GM19351 (cell line): ENCODE results near the gene FASN.

ENCODE experiments used
- ATAC-seq: cut with Tn5 transposase; IDR thresholded peaks from one replicate; pipeline ENCODE4 v1.9.1; 2021; ENCODE audit warnings: mild to moderate bottlenecking, moderate library complexity; ENCODE audit not compliant: unreplicated experiment

FASN gene

DNA sequence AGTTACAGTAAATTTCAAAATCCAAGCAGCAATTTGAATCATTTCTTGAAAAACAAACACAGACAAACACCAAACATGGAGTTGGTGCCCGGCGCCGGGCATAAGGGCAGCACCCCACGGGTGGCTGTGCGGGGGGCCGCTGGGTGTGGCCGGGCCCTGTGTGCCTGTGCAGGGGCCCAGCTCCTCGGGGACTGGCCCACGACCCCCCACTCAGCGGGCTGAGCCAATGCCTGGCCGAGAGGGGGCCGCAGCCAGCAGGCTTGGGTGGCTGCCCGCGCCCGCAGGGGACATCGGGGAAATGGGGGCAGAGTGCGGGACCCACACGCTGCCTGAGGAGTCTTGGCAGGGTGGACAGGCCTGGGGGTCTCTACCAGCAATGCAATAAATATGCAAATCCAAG is 19.6 kb downstream of the FASN start:
- ATAC-seq = no peak

DNA sequence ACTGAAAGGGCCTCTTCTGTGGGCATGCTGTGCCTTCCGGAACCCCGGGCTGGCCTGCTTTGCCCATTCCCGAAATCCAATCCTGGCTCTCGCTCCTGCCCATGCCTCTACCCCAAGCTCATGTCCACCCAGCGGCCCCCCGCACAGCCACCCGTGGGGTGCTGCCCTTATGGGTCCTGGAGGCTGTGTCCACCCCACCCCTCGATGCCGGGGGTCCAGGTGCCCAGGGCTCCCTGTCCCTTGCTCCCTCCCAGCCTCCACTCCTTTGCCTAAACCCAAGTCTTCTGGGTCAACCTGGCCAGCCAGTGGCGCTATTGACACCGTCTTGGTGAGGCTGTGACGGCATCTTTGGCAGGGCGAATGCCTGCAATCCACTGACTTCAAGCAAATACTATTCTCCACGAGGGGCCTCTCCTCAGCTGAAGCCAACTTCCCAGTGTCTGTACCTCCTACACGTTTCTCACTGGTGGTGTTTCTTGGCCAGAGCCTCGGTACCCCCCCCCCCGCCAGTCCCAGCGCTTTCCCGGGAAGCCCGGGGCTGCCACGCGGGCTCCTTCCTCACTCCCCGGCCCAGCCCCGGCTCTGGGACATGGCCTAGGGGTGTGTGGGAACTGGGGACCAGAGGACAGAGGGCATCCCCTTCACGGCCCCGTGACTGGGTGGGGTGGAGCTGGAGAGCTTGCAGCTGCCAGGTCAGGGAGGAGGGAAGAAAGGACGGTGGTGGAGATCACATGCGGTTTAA is 20.2 kb downstream of the FASN start:
- ATAC-seq = no peak

DNA sequence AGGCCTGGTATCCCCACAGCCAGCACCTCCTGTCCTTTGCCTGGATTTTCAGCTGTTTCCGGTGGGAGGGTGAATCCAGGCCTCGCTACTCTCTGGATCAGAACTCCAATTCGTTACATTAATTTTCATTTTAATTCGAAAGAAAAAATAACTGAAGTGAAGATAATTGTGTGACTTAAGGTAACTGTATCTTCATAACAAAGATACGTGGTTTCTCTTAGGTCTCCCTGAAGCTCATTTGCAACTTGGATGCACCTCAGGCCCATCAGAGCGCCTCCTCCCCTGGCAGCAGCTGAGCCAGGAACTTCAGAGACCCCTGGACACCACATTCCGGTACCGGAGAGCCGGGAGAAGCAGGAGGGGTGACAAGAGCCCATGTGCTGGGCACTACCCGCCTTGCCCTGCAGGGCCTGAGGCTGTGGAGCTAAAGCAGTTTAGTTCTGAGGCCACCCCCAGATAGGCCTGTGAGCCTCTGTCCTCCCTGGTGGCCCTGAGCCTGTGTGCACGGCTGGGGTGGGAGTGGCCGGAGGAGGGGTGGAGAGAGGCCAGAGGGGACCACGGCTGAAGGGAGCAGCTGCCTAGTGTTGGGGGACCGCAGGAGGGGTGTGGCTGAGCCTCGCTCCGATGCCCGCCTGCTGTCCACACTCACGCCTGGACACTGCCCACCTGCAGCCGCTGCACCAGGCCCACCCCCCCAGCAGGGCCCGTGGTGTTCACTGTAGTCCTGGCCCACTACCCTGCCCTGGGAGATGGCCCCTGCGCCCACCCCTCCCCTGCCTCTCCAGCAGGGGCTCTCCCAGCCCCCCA is 21.0 kb downstream of the FASN start:
- ATAC-seq = no peak

DNA sequence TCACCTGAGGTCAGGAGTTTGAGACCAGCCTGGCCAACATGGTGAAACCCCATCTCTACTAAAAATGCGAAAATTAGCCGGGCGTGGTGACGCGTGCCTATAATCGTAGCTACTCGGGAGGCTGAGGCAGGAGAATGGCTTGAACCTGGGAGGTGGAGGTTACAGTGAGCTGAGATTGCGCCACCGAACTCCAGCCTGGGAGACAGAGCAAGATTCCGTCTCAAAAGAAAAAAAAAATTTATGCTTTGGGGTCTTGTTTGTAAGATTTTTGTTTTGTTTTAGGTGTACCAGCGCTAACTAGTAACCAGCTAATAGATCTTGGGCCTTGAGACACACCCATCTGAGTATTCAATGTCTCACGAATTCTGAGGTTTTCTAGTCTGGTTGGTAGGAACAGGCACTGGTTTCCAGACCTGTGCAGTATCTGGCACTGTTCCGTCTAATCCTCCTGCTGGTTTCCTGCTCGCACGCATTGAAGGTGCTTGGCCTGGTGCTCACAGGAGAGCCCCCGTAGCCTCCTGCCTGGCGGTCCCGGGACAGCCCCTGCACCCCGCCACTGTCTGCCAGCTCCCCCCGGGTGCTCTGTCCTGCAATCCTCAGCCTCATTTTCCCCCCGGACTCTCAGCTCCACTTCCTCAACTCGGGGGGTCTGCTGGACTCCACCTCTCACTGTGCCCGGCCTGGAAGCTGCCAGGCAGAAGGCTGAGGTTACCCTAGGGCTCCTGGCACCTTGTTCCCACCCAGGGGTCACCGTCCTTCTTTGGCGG is 21.8 kb downstream of the FASN start:
- ATAC-seq = no peak

DNA sequence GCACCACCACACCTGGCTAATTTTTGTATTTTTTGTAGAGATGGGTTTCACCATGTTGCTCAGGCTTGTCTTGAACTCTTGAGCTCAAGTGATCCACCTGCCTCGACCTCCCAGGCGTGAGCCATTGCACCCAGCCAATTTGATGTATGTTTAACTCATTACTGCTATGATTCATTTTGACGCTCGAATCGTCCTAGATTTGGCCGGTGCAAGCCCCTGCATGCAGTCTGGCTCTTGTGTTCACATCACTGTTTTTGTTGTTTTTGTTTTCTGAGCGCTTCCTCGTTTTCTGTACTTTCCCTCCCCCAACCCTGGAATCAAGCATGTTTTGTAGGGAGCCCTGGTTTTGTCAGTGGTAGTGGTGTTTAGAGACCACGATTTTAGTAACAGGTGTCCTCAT is 24.6 kb downstream of the FASN start:
- no peak for ATAC-seq

DNA sequence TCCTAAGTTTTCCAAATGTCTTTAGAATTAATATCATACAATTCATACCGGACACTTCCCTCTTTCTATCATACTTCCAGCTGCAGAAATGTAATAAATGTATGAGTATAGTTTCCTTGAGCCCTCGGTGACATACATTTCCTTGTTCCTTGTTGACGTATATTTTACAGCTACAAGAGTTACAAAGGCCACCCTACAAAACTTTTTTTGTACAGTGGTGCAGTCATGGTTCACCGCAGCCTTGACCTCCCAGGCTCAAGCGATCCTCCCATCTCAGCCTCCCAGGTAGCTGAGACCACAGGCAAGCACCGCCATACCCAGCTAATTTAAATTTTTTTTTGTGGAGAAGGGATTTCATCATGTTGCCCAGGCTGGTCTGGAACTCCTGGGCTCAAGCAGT is 25.2 kb downstream of the FASN start:
- no peak for ATAC-seq

DNA sequence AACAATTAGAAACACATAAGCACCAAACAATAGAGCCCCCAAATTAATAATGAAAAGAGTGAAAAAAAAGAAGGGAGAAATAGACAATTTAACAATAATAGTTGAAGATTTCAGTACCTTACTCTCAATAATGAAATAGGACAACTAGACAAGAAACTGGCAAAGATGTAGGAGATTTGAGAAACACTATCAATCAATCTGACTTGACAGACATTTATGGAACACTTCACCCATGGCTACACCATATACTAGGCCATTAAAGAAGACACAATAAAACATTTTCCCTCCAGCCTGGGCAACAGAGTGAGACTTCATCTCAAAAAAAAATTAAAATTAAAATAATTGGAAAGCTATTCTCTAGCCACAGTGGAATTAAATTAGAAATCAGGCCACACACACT is 27.4 kb downstream of the FASN start:
- no peak for ATAC-seq

DNA sequence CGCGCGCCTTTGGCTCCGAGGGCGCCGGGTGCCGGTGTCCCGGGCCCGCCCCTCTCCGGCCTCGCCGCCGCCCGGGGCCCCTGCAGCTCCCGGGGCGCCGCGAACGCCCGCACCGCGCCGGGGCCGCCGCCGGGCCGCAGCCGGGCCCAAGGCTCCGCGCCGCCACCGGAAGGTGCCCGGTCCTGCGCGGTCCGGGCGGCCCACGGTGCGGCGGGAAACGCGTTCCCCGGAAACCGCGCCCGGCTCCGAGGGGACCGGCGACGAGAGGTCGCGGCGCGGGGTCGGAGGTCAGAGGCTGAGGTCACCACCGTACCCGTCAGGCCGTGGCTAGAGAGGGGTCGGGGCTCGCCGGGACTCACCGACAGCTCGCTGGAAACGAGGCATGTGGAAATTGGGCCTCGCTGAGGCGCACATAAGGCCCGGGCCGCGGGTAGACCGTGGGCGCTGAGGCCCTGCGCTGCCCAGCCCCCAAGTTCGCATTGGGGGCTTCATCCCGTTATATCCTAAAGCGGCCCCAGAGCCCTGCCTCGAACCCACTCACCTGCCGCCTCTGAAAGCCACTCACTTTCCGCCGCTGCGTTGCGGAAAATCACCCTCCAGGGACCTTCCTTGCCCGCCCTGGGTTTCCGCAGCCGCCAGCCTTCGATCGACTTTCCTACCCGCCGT is 32.3 kb downstream of the FASN start, which contains the start of gene DUS1L:
Gene DUS1L, minus strand, starts transcription at position 167 of the 666 bp plus-strand sequence. CDS start 745 bp downstream, outside the sequence.
- peak; percentile 53 for ATAC-seq

DNA sequence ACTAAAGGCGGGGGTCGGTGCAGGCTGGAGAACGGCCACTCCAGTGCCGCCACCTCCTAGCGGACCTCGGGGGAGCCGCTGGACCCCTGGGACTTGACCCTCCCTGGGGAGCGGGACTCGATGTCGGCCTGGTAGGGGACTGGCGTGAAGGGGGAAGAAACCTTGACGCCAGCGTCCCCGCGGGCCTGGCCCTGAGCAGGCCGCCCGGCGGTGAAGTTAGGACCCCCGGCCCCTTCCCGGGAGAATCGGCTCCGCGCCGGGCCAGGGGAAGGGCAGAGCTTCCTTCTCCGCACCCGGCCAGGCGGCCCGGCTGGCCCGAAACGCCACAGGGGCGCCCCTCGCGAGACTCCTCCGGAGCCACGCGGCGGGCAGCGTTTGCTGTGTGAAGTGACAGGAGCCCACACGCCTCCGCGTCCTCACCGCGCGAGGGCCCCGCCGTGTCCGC is 32.8 kb downstream of the FASN start:
- peak; percentile 28 for ATAC-seq

DNA sequence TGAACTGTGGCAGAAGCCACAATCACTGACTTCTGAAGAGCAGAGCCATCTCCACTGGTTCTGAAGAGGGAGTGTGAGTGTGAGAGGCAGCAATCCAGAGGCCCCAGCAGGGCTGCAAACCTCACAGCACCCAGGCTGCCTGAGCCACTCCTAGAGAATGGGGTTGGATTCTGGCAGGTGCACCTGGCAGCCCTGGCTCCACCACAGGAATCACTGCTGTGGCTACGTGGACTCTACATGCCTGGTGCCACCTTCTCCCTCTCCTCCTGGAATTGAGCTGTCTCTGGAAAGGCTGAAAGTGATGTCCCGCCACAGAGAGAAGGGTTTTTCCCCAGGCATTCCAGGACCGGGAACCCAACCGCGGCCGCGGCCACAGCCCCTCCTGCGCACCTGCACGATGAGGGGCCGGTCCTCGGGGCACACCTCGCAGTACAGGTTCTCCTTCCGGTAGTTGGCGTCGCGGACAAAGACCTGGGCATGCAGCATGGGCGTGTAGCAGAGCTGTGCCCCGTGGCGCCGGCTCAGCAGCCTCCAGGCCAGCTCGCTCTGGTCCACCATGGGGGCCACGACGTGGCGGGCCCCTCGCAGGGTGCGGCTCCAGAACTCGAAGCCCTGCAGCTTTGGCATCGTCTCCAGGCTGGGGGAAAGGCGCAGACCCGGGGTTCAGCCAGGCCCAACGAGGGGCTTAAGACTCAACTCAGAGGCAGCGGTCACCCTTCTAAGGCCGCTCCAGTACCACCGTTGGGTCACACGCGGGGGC is 33.4 kb downstream of the FASN start:
- no peak for ATAC-seq

DNA sequence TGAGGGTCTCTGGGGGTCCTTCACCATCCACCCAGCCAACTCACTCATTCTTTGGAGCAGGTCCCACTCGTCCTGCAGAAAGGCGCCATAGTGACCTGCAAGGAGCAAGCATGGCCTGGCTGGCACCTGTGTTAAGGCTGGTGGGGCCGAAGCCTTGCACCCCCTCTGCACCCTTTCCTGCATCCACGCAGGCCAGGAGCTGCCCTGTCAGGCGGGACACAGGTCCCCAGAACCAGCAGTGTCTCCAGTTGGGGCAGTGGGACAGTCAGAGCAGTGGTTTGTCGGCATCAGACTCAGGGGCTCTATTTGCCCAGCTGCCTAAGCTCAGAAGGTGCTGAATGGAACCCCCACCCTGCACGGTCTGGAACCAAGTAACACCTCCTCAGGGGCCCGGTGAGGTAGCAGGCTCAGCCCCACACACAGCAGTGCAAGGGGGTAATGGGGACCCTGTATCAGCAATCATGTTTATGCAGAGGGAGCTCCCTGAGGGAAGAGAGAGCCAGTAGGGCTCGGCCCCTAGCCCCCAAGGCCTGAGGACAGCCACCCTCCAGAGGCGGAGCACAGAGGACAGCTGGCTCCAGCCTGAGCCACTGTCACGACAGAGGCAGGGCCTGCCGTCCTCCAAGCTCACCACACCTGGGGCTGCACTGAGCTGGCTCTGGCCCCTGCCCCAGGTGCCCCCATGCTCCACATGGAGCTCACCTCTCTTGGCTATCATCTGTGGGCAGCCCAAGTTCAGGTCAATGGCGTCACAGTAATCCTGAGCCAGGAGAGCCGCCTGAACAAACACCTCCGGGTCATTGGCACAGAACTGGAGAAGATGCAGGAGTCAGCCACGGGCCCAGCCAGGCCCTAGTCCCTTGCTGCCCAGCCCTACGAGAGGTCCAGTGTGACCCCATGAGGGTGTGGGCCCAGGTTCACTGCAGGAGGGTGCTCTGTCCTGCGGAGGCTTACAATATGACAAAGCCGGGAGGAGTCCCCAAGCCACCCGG is 34.3 kb downstream of the FASN start:
- no peak for ATAC-seq

DNA sequence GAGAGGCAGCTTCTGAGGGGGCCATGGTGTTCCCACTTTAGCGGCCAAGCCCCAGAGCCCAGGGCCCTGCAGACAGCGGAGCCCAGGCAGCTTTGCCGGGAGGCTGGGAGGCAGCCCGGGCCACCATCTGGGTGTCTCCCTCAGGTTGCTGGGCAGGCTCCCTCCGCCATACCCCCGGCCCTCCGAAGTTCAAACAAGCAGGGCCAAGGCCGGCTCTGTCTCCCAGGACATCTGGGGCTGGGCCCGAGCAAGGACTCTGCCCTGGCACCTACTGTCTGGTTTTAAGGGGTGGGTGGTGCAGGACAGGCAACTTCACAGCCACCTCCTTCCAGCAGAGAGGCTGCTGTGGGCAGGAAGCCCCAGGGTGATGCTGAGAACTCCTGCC is 35.1 kb downstream of the FASN start:
- no peak for ATAC-seq

DNA sequence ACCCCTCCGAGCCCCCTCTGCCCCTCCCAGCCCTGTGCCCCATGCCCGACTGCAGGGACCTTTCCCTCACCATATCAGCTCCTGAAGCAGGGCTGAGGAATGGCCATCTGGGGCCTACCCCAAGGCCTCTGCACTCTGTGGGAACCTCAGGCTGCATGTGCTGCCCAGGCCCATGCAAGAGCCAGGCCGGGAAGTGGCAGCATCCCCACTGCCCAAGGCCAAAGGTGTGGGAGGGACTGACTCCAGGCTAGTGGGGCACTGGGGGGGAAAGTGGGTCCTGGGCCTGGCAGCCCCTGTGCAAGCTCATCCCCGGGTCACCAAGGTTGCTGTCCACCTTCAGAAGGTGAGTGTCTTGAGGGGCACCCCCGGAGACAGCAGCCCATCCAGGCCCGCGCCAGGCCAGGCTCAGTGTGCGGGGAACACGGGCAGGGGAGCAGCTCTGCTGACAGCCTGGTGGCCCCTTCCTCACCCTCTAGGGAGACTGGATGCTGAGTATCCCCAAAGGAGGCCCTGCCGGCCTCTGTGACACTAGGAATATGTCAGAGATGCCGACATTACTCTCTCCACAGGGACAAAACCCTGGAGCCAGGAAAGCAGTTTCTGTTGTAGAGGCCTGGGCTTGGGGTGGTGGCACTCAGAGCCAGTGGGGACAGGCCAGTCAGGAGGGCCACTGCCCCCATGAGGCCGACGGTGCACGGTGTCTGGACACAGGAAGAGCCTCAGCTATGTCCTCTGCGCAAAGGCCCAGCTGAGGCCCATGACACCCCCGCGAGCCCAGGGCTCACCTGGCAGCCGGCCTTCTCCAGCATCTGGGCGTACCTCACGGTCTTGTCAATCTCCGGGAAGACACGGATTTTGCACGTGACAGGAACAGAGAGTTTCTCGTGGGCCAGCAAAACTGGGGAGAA is 35.7 kb downstream of the FASN start:
- ATAC-seq = no peak

DNA sequence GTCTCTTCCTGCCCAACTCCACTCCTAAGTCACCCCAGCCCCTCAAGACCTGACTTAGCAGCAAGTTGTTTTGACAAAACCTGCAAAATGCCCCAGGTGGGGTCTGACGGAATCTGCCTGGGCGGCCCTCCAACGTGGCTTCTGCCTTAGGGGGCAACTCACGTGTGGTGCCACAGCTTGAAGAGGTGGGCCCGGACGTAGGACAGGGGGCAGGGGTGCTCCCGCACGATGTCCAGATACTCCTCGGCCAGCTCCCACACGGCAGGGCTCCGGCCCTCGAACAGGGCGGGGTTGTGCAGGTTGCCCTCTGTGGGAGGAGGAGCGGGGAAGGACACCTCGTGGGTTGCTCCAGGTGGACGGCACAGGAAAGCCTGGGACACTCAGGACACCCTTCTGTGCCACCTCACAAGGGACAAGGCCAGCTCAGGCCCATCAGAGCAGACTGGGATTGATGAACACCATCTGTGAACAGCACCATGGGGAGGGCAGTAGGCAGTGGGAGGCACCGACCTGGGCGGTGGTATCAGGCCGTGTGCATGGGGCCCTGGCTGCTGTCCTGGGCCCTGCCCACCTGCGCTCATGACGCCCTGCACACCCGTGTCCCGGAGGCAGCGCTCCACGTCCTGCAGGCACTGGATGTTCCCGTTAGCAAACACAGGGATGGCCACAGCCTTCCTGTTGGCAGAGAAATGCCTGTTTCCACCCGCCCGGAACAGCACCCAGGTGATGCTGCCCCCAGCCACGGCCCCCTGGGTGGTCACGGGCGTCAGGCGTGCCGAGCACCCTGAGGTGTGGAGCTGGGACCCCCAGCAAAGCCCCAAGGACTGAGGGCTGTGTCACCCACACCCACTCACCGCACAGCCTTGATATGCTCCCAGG is 36.8 kb downstream of the FASN start:
- ATAC-seq = no peak

DNA sequence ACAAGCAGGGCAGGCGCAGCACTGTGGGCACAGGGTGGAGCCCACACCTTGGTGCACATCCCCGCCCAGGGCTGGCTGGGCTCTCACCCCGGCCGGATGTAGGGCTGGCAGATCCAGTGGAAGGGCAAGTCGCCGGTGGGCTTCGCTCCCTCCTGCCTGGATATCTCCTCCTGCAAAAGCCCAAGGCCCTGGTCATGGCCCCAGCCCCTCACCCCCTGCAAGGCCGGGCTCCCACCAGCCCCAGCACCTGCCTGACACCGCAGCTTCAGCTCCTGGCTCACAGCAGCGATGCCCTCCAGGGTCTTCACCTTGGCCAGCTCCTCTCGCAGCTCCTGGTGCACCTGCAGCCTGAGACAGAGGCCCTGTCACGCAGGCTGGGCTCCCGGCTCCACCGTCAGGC is 37.4 kb downstream of the FASN start:
- ATAC-seq = no peak

DNA sequence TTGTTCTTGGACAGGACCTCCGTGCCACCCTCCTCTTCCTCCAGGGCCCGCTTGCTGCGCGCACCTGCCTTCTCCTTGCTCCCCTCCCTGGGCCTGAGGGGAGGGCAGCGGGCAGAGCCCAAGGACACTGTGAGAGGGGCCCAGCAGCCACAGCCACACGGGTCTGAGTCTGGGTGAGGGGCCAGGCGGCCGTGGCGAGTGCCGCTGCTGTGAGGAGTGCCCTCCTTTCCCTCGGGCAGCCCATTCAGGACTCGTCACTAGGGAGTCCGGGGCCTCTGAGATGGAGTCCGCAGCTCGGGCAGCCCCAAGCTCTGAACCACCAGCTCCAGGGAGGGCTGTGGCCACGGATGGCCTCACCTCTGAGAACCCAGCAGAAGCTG is 38.0 kb downstream of the FASN start:
- no peak for ATAC-seq
